ENCODE measurements around the gene SLC15A3.

Gene SLC15A3

GRCh38 chr11:60952742-60953170 lies 780 bp upstream of the SLC15A3 start:
- ATAC-seq (replicated peaks; ENCODE audit: extremely low read depth, poor library complexity, severe bottlenecking) (no peak), DNase-seq (ENCODE audit: low spot score in 2 of 2) (no peak)
- Mint-ChIP-seq H3K4me3 (peak overlapping the region; percentile 68), H3K4me1 (peaks cover 13% of the 10 kb centered on the region), H3K36me3 (ENCODE audit: insufficient read depth) (no peaks in the 10 kb centered on the region), H3K9me3 (no peaks in the 10 kb centered on the region), H3K27me3 (peaks cover 46% of the 10 kb centered on the region), H3K27ac (ENCODE audit: low read depth) (peak overlapping the region; percentile 6)

GRCh38 chr11:60951606-60951903 lies 421 bp downstream of the SLC15A3 start:
- no peaks in the 10 kb centered on the region for H3K36me3 Mint-ChIP-seq (ENCODE audit: insufficient read depth)
- H3K4me3 Mint-ChIP-seq = peak overlapping the region; percentile 68
- no peak for DNase-seq (ENCODE audit: low spot score in 2 of 2)
- H3K27ac Mint-ChIP-seq (ENCODE audit: low read depth) = no peak overlapping the region
- no peak for ATAC-seq (replicated peaks; ENCODE audit: extremely low read depth, poor library complexity, severe bottlenecking)
- H3K9me3 Mint-ChIP-seq = no peaks in the 10 kb centered on the region
- H3K27me3 Mint-ChIP-seq = peaks cover 41% of the 10 kb centered on the region
- peaks cover 13% of the 10 kb centered on the region for H3K4me1 Mint-ChIP-seq

- Mint-ChIP-seq H3K4me1 (peaks cover 13% of the 10 kb centered on the region), H3K9me3 (no peaks in the 10 kb centered on the region), H3K27me3 (peaks cover 46% of the 10 kb centered on the region), H3K27ac (ENCODE audit: low read depth) (no peak overlapping the region), H3K4me3 (no peak overlapping the region), H3K36me3 (ENCODE audit: insufficient read depth) (peaks cover under 1% of the 10 kb centered on the region)
- ATAC-seq (replicated peaks; ENCODE audit: extremely low read depth, poor library complexity, severe bottlenecking) (no peak), DNase-seq (ENCODE audit: low spot score in 2 of 2) (no peak)
Observed at GRCh38 chr11:60950933-60951605, 907 bp downstream of the SLC15A3 start.

- no peak overlapping the region for H3K4me3 Mint-ChIP-seq
- ATAC-seq (replicated peaks; ENCODE audit: extremely low read depth, poor library complexity, severe bottlenecking) (no peak), DNase-seq (ENCODE audit: low spot score in 2 of 2) (no peak)
- peaks cover 55% of the 10 kb centered on the region for H3K27me3 Mint-ChIP-seq
- no peaks in the 10 kb centered on the region for H3K9me3 Mint-ChIP-seq
- peaks cover 13% of the 10 kb centered on the region for H3K4me1 Mint-ChIP-seq
- H3K27ac Mint-ChIP-seq (ENCODE audit: low read depth) = no peak overlapping the region
- H3K36me3 Mint-ChIP-seq (ENCODE audit: insufficient read depth) = peaks cover 2% of the 10 kb centered on the region
Observed at GRCh38 chr11:60950024-60950423, 2.0 kb downstream of the SLC15A3 start.

- DNase-seq (ENCODE audit: low spot score in 2 of 2) (no peak), ATAC-seq (replicated peaks; ENCODE audit: extremely low read depth, poor library complexity, severe bottlenecking) (no peak)
- H3K27ac Mint-ChIP-seq (ENCODE audit: low read depth) = no peak overlapping the region
- peaks cover 51% of the 10 kb centered on the region for H3K27me3 Mint-ChIP-seq
- no peaks in the 10 kb centered on the region for H3K9me3 Mint-ChIP-seq
- no peak overlapping the region for H3K4me3 Mint-ChIP-seq
- peaks cover 13% of the 10 kb centered on the region for H3K4me1 Mint-ChIP-seq
- peaks cover 2% of the 10 kb centered on the region for H3K36me3 Mint-ChIP-seq (ENCODE audit: insufficient read depth)
Observed at GRCh38 chr11:60948250-60948649, 3.7 kb downstream of the SLC15A3 start.

GRCh38 chr11:60947700-60948099 lies 4.3 kb downstream of the SLC15A3 start:
- Mint-ChIP-seq H3K27ac (ENCODE audit: low read depth) (no peak overlapping the region), H3K4me3 (no peak overlapping the region), H3K9me3 (no peaks in the 10 kb centered on the region), H3K27me3 (peaks cover 46% of the 10 kb centered on the region), H3K36me3 (ENCODE audit: insufficient read depth) (peaks cover 2% of the 10 kb centered on the region), H3K4me1 (peaks cover 10% of the 10 kb centered on the region)
- ATAC-seq (replicated peaks; ENCODE audit: extremely low read depth, poor library complexity, severe bottlenecking) (no peak), DNase-seq (ENCODE audit: low spot score in 2 of 2) (no peak)

- Mint-ChIP-seq H3K27ac (ENCODE audit: low read depth) (no peak overlapping the region), H3K36me3 (ENCODE audit: insufficient read depth) (peaks cover 2% of the 10 kb centered on the region), H3K4me1 (peaks cover under 1% of the 10 kb centered on the region), H3K4me3 (no peak overlapping the region), H3K27me3 (peaks cover 36% of the 10 kb centered on the region), H3K9me3 (no peaks in the 10 kb centered on the region)
- ATAC-seq (replicated peaks; ENCODE audit: extremely low read depth, poor library complexity, severe bottlenecking) = no peak
- no peak for DNase-seq (ENCODE audit: low spot score in 2 of 2)
Observed at GRCh38 chr11:60946601-60947264, 5.2 kb downstream of the SLC15A3 start.

- Mint-ChIP-seq H3K4me1 (no peaks in the 10 kb centered on the region), H3K36me3 (ENCODE audit: insufficient read depth) (peaks cover 4% of the 10 kb centered on the region), H3K27ac (ENCODE audit: low read depth) (no peak overlapping the region), H3K9me3 (no peaks in the 10 kb centered on the region), H3K4me3 (no peak overlapping the region), H3K27me3 (peaks cover 39% of the 10 kb centered on the region)
- DNase-seq (ENCODE audit: low spot score in 2 of 2) = no peak
- ATAC-seq (replicated peaks; ENCODE audit: extremely low read depth, poor library complexity, severe bottlenecking) = no peak
Observed at GRCh38 chr11:60945295-60945667, 6.7 kb downstream of the SLC15A3 start.

GRCh38 chr11:60944490-60945294 lies 7.3 kb downstream of the SLC15A3 start:
- H3K4me1 Mint-ChIP-seq = no peaks in the 10 kb centered on the region
- H3K36me3 Mint-ChIP-seq (ENCODE audit: insufficient read depth) = peaks cover 4% of the 10 kb centered on the region
- no peak for DNase-seq (ENCODE audit: low spot score in 2 of 2)
- no peak overlapping the region for H3K4me3 Mint-ChIP-seq
- peaks cover 39% of the 10 kb centered on the region for H3K27me3 Mint-ChIP-seq
- H3K9me3 Mint-ChIP-seq = no peaks in the 10 kb centered on the region
- H3K27ac Mint-ChIP-seq (ENCODE audit: low read depth) = no peak overlapping the region
- peak; percentile 10 for ATAC-seq (replicated peaks; ENCODE audit: extremely low read depth, poor library complexity, severe bottlenecking)

- H3K4me3 Mint-ChIP-seq = no peak overlapping the region
- peaks cover 44% of the 10 kb centered on the region for H3K27me3 Mint-ChIP-seq
- peaks cover 4% of the 10 kb centered on the region for H3K36me3 Mint-ChIP-seq (ENCODE audit: insufficient read depth)
- DNase-seq (ENCODE audit: low spot score in 2 of 2) (no peak), ATAC-seq (replicated peaks; ENCODE audit: extremely low read depth, poor library complexity, severe bottlenecking) (no peak)
- H3K9me3 Mint-ChIP-seq = no peaks in the 10 kb centered on the region
- no peaks in the 10 kb centered on the region for H3K4me1 Mint-ChIP-seq
- no peak overlapping the region for H3K27ac Mint-ChIP-seq (ENCODE audit: low read depth)
Observed at GRCh38 chr11:60942970-60943565, 8.9 kb downstream of the SLC15A3 start.

GRCh38 chr11:60942219-60942618 lies 9.8 kb downstream of the SLC15A3 start:
- peaks cover 5% of the 10 kb centered on the region for H3K36me3 Mint-ChIP-seq (ENCODE audit: insufficient read depth)
- no peaks in the 10 kb centered on the region for H3K4me1 Mint-ChIP-seq
- ATAC-seq (replicated peaks; ENCODE audit: extremely low read depth, poor library complexity, severe bottlenecking) = no peak
- no peaks in the 10 kb centered on the region for H3K9me3 Mint-ChIP-seq
- DNase-seq (ENCODE audit: low spot score in 2 of 2) = no peak
- peaks cover 52% of the 10 kb centered on the region for H3K27me3 Mint-ChIP-seq
- H3K4me3 Mint-ChIP-seq = no peak overlapping the region
- no peak overlapping the region for H3K27ac Mint-ChIP-seq (ENCODE audit: low read depth)

- Mint-ChIP-seq H3K4me3 (no peak overlapping the region), H3K27me3 (peaks cover 57% of the 10 kb centered on the region), H3K9me3 (no peaks in the 10 kb centered on the region), H3K4me1 (no peaks in the 10 kb centered on the region), H3K27ac (ENCODE audit: low read depth) (no peak overlapping the region), H3K36me3 (ENCODE audit: insufficient read depth) (peaks cover 5% of the 10 kb centered on the region)
- no peak for DNase-seq (ENCODE audit: low spot score in 2 of 2)
- no peak for ATAC-seq (replicated peaks; ENCODE audit: extremely low read depth, poor library complexity, severe bottlenecking)
Observed at GRCh38 chr11:60941371-60942119, 10.4 kb downstream of the SLC15A3 start.
